Osteocyte (in vitro differentiated cells): ENCODE data around the gene CNTN1. TPM values are rescaled to one million over a fixed set of nuclear protein-coding genes. Genes with fewer than 3 reads are reported as not detected.

ENCODE experiments used
- DNase-seq: peaks from one replicate; pipeline ENCODE4 v3.0.0; 2021; ENCODE audit warnings: mixed read lengths; ENCODE audit not compliant: unreplicated experiment; ENCODE audit errors: extremely low spot score
- H3K27ac Mint-ChIP-seq: one replicate; pipeline ENCODE4 v1.8.0; 2021; ENCODE audit warnings: mild to moderate bottlenecking, mixed read lengths; ENCODE audit not compliant: unreplicated experiment
- H3K27me3 Mint-ChIP-seq: one replicate; pipeline ENCODE4 v1.8.0; 2021; ENCODE audit warnings: mixed read lengths; ENCODE audit not compliant: unreplicated experiment
- H3K36me3 Mint-ChIP-seq: one replicate; pipeline ENCODE4 v1.8.0; 2021; ENCODE audit warnings: mixed read lengths; ENCODE audit not compliant: unreplicated experiment
- H3K4me1 Mint-ChIP-seq: one replicate; pipeline ENCODE4 v1.8.0; 2021; ENCODE audit warnings: mixed read lengths; ENCODE audit not compliant: unreplicated experiment
- H3K4me3 Mint-ChIP-seq: one replicate; pipeline ENCODE4 v1.8.0; 2021; ENCODE audit warnings: mild to moderate bottlenecking, moderate library complexity, mixed read lengths; ENCODE audit not compliant: unreplicated experiment
- H3K9me3 Mint-ChIP-seq: one replicate; pipeline ENCODE4 v1.8.0; 2021; ENCODE audit warnings: mixed read lengths; ENCODE audit not compliant: unreplicated experiment
- total RNA-seq: library from RNA; stranded (reverse); gene quantifications from 2 replicates; pipeline ENCODE4 v1.2.1, GENCODE V29; 2021
- TF ChIP-seq, protein P1 (sequence below): fragments of 200-600 bp; sonication (generic); IDR thresholded peaks from 2 replicates; pipeline ENCODE4 v1.5.0; 2021; ENCODE audit warnings: antibody characterized with exemption, mild to moderate bottlenecking, moderate library complexity

Gene CNTN1
- total RNA-seq, 1 donor from 2014 or later: 1.8 TPM

DNA sequence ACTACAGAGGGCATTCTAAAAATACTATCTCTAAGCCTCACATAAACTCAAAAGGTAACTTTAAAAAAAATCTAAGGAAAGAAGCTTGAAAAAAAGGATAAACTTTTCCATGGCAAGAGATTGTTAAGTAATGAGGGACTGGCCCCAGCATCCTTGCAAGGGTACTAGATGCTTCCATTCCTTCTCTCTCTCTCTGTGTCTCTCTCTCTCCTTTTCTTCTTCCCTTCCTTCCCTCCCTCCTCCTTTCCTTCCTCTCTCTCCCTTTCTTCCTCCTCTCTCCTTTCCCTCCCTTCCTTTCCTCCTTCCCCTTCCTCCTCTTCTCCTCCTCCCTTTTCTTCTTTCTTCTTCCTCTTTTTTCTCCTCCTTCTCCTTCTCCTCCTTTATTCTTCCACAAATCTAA, 23.8 kb downstream of the CNTN1 start:
- TF ChIP-seq, protein P1, sequence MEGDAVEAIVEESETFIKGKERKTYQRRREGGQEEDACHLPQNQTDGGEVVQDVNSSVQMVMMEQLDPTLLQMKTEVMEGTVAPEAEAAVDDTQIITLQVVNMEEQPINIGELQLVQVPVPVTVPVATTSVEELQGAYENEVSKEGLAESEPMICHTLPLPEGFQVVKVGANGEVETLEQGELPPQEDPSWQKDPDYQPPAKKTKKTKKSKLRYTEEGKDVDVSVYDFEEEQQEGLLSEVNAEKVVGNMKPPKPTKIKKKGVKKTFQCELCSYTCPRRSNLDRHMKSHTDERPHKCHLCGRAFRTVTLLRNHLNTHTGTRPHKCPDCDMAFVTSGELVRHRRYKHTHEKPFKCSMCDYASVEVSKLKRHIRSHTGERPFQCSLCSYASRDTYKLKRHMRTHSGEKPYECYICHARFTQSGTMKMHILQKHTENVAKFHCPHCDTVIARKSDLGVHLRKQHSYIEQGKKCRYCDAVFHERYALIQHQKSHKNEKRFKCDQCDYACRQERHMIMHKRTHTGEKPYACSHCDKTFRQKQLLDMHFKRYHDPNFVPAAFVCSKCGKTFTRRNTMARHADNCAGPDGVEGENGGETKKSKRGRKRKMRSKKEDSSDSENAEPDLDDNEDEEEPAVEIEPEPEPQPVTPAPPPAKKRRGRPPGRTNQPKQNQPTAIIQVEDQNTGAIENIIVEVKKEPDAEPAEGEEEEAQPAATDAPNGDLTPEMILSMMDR: no peak
- H3K36me3 Mint-ChIP-seq: no peaks in the 10 kb centered on the region
- H3K4me3 Mint-ChIP-seq: no peak overlapping the region
- H3K27ac Mint-ChIP-seq: no peak overlapping the region
- H3K4me1 Mint-ChIP-seq: no peaks in the 10 kb centered on the region
- peaks cover 3% of the 10 kb centered on the region for H3K27me3 Mint-ChIP-seq
- DNase-seq: no peak
- H3K9me3 Mint-ChIP-seq: no peaks in the 10 kb centered on the region

DNA sequence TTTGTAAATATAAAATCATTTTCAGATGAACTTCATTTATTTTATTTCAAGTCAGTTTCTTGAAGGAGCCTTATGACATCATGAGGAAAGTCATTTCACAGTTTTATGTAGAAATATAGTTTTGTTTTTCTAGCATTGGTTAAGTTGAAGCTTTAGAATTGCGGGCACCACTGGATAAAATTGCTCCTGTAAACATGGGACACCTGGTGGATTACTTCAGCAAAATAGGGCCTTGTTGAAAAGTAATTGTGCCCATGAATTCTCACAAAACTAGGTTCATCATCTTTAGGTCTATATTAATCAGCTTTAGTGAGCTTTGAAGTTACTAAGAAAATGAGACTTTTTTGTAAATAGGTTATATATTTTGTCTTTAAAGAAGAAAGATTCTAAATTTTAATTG, 25.3 kb downstream of the CNTN1 start:
- no peaks in the 10 kb centered on the region for H3K4me1 Mint-ChIP-seq
- DNase-seq: no peak
- peaks cover 3% of the 10 kb centered on the region for H3K27me3 Mint-ChIP-seq
- no peaks in the 10 kb centered on the region for H3K36me3 Mint-ChIP-seq
- no peak overlapping the region for H3K27ac Mint-ChIP-seq
- TF ChIP-seq, protein P1: no peak
- no peak overlapping the region for H3K4me3 Mint-ChIP-seq
- no peaks in the 10 kb centered on the region for H3K9me3 Mint-ChIP-seq

DNA sequence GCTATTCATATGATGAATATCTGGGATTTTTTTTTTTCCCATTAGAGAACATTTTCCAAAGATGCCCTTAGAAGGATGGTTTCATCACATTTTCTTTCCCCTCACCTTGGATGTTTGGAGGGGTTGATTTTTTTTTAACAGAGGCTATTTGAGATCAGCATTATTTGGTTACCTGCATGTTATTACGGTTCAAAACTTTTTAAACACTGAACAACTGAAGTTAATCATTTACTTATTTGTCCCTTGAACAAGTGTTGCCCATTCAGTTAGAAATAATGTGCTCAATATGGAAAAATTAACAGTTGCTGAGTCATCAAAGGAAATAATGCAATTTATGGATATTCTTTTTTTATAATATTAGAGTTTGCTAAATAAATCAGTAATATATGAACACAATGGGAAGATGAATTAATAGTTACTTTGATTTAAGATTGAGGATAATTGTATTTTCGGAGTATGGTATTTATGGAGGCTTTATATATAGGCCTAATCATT, 26.7 kb downstream of the CNTN1 start:
- H3K27me3 Mint-ChIP-seq: peaks cover 3% of the 10 kb centered on the region
- no peak overlapping the region for H3K27ac Mint-ChIP-seq
- DNase-seq: no peak
- TF ChIP-seq, protein P1: no peak
- H3K4me1 Mint-ChIP-seq: no peaks in the 10 kb centered on the region
- no peaks in the 10 kb centered on the region for H3K9me3 Mint-ChIP-seq
- H3K4me3 Mint-ChIP-seq: no peak overlapping the region
- no peaks in the 10 kb centered on the region for H3K36me3 Mint-ChIP-seq

DNA sequence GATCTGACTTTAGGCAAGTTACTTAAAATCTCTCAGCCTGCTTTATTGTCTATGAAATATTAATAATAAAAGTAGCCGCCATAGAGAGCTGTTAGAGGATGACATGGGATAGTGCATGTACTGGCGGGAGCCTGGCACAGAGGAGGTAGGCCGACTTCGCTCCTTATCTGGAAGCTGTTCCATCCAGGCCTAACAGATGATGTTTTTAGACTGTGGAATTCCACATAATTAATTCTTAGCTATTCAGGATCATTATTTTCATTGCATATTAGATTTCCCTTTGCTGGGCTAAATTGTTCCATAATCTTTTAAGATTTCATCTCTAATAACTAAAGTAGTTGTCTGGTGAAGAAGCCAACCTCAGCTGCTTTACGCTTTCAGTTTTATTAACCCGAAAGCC, 30.8 kb downstream of the CNTN1 start:
- Mint-ChIP-seq H3K9me3 (no peaks in the 10 kb centered on the region), H3K36me3 (no peaks in the 10 kb centered on the region), H3K4me1 (no peaks in the 10 kb centered on the region), H3K27me3 (no peaks in the 10 kb centered on the region), H3K27ac (no peak overlapping the region), H3K4me3 (no peak overlapping the region)
- no peak for DNase-seq
- TF ChIP-seq, protein P1: no peak

DNA sequence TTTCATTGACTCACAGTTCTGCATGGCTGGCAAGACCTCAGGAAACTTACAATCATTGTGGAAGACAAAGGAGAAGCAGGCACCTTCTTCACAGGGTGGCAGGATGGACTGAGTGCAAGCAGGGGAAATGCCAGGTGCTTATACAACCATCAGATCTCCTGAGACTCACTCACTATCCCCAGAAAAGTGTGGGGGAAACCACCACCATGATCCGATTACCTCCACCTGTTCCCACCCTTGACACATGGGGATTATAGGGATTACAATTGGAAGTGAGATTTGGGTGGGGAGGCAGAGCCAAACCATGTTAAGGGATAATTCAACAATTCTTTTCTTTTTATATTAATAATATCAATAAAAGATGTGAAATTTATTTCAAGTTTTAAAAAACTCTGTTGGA, 34.1 kb downstream of the CNTN1 start:
- no peaks in the 10 kb centered on the region for H3K36me3 Mint-ChIP-seq
- no peaks in the 10 kb centered on the region for H3K27me3 Mint-ChIP-seq
- H3K4me1 Mint-ChIP-seq: no peaks in the 10 kb centered on the region
- H3K9me3 Mint-ChIP-seq: no peaks in the 10 kb centered on the region
- no peak overlapping the region for H3K27ac Mint-ChIP-seq
- TF ChIP-seq, protein P1: no peak
- no peak for DNase-seq
- no peak overlapping the region for H3K4me3 Mint-ChIP-seq
